HepG2 (cell line): ENCODE results near the gene ZBTB21. TPM values are rescaled to one million over a fixed set of nuclear protein-coding genes. Genes with fewer than 3 reads are reported as not detected.

ENCODE experiments used
- ATAC-seq: fragments of 200-7000 bp; cut with Tn5 transposase; 3 replicates; pipeline ENCODE4 v1.9.1; 2020; ENCODE audit warnings: mild to moderate bottlenecking, moderate library complexity
- BruUV-seq: library from RNA; stranded (reverse); fragments of 400-500 nt; replicated peaks from 2 replicates; lab custom pipeline; 2021; lab: Mats Ljungman, UMichigan
- CTCF ChIA-PET: fragments of 300-600 bp; formaldehyde crosslinking; extraction: SDS; loops from one replicate; lab custom pipeline; 2021; ENCODE audit warnings: low total read pairs, inconsistent platforms, low intra/inter-chr PET ratio; lab: Yijun Ruan, JAX
- POLR2A ChIA-PET: fragments of 350-600 bp; sonication (Branson Sonifier 250); formaldehyde crosslinking; loops from one replicate; lab custom pipeline; 2020; ENCODE audit warnings: antibody characterized with exemption, inconsistent platforms; lab: Yijun Ruan, JAX
- DNase-seq: peaks from one replicate; pipeline ENCODE4 v3.0.0-alpha.2; 2015; ENCODE audit warnings: low spot score
- FAIRE-seq: peaks from 3 replicates; lab custom pipeline; 2011; peaks lifted over from hg19 to GRCh38; lab: Jason Lieb, UNC
- H2AFZ ChIP-seq: one replicate; pipeline ENCODE4 v1.6.1; 2011; ENCODE audit warnings: low read length, inconsistent platforms
- H3K27ac ChIP-seq: fragments of 300-600 bp; 3 replicates; pipeline ENCODE4 v1.8.0; 2011; ENCODE audit warnings: mixed run types, mild to moderate bottlenecking, mixed read lengths, low read length, inconsistent platforms; ENCODE audit not compliant: insufficient read depth; ENCODE audit errors: extremely low read length
- H3K27me3 ChIP-seq, 2 experiments: fragments of 200-600 bp in 1 of 2; 2 replicates in 1 of 2; 3 replicates in 1 of 2; pipeline versions ENCODE4 v1.6.0 to v1.8.0; 2011; ENCODE audit warnings: low read length in 2 of 2, mild to moderate bottlenecking in 2 of 2, moderate library complexity in 2 of 2, inconsistent platforms in 1 of 2; ENCODE audit not compliant: insufficient read depth in 2 of 2, control insufficient read depth in 1 of 2
- H3K36me3 ChIP-seq, 2 experiments: fragments of 200-600 bp in 1 of 2; replicated peaks in 1 of 2; 2 replicates in 1 of 2; 3 replicates in 1 of 2; pipeline versions ENCODE4 v1.5.1 to v1.8.0; 2011; ENCODE audit warnings: low read length in 2 of 2, inconsistent platforms in 1 of 2; ENCODE audit not compliant: insufficient read depth in 2 of 2, control insufficient read depth in 1 of 2
- H3K4me1 ChIP-seq: 2 replicates; pipeline ENCODE4 v1.5.1; 2012; ENCODE audit warnings: low read length, inconsistent platforms; ENCODE audit not compliant: insufficient read depth
- H3K4me2 ChIP-seq: 2 replicates; pipeline ENCODE4 v1.6.0; 2011; ENCODE audit warnings: low read depth, low read length, inconsistent platforms
- H3K4me3 ChIP-seq, 3 experiments: fragments of 200-600 bp in 1 of 3; sonication (generic), shearing (Covaris generic) in 1 of 3; replicated peaks in 1 of 3; 2 replicates each; pipeline ENCODE4 v1.5.1; 2011 to 2016; ENCODE audit warnings: low read length in 3 of 3, inconsistent platforms in 2 of 3, low read depth in 2 of 3, mild to moderate bottlenecking in 2 of 3, control low read depth in 1 of 3, mixed read lengths in 1 of 3; ENCODE audit not compliant: insufficient read depth in 1 of 3
- H3K79me2 ChIP-seq: one replicate; pipeline ENCODE4 v1.6.1; 2011; ENCODE audit warnings: low read length, inconsistent platforms; ENCODE audit not compliant: insufficient read depth
- H3K9ac ChIP-seq: 2 replicates; pipeline ENCODE4 v1.6.0; 2011; ENCODE audit warnings: mild to moderate bottlenecking, low read depth, low read length, inconsistent platforms; ENCODE audit not compliant: insufficient read depth
- H3K9me3 ChIP-seq: 2 replicates; pipeline ENCODE4 v1.5.1; 2012; ENCODE audit warnings: mild to moderate bottlenecking, low read length
- H4K20me1 ChIP-seq: 2 replicates; pipeline ENCODE4 v1.6.0; 2011; ENCODE audit warnings: inconsistent platforms, mild to moderate bottlenecking, low read length, moderate library complexity; ENCODE audit not compliant: insufficient read depth
- BORCS8-MEF2B ChIP-seq: sonication (generic); formaldehyde crosslinking; IDR thresholded peaks from 2 replicates; pipeline ENCODE4 v1.8.0; 2022; ENCODE audit warnings: mild to moderate bottlenecking, missing genetic modification reagents
- NFKBIZ ChIP-seq: IDR thresholded peaks from 2 replicates; pipeline ENCODE4 v1.6.1; 2018; ENCODE audit warnings: missing genetic modification reagents, missing compliant biosample characterization
- ZNF234 ChIP-seq: sonication (generic); formaldehyde crosslinking; conservative IDR thresholded peaks from 2 replicates; pipeline ENCODE4 v1.5.1; 2020; ENCODE audit warnings: mild to moderate bottlenecking, missing genetic modification reagents
- WGBS: methylation state at CpG from one replicate; pipeline ENCODE4 v1.1.6; 2017; ENCODE audit warnings: low lambda C conversion rate; 5-methylcytosine and 5-hydroxymethylcytosine counted together
- in situ Hi-C: cut with HindIII; loops from 2 replicates; pipeline ENCODE4 v1.10.0; 2017; ENCODE audit warnings: low pct_unique_long_range_greater_than_20kb; ENCODE audit not compliant: extremely low pct_ligation_motif_present
- intact Hi-C: fragments of 100-400 bp; cut with micrococcal nuclease; formaldehyde crosslinking; loops from one replicate; pipeline ENCODE4 v1.10.0; 2022; ENCODE audit not compliant: unreplicated experiment
- polyA plus RNA-seq, 8 experiments: library from polyadenylated mRNA; depleted of rRNA in 3 of 8; stranded (reverse) in 7 of 8; unstranded in 1 of 8; fragments of >200 nt; fragmentation: Illumina TruSeq in 4 of 8; extraction: Trizol in 4 of 8; gene quantifications; 2 replicates each; pipeline versions ENCODE4 v1.2.1 to v1.2.3, GENCODE V29; 2011 to 2016; ENCODE audit warnings: low read depth in 4 of 8, missing spikeins in 1 of 8, mixed read lengths in 1 of 8; ENCODE audit not compliant: insufficient read depth in 1 of 8
- total RNA-seq, 5 experiments: library from RNA; depleted of rRNA; stranded (reverse); fragments of >200 nt; fragmentation: Illumina TruSeq; extraction: Trizol; gene quantifications; 2 replicates each; pipeline ENCODE4 v1.2.3, GENCODE V29; 2016; ENCODE audit warnings: low read depth in 1 of 5
- TF ChIP-seq, protein P1 (sequence below): sonication (generic); formaldehyde crosslinking; IDR thresholded peaks from one replicate; pipeline ENCODE4 v1.5.1; 2020; ENCODE audit warnings: mild to moderate bottlenecking, missing genetic modification reagents; ENCODE audit errors: not compliant biosample characterization

ZBTB21 gene
- total and polyA plus RNA-seq, 2 of the 13 experiments (the other 11 are each of a cell fraction or from before 2014, with no cell fraction given) = 4.5 to 6.1 TPM

DNA sequence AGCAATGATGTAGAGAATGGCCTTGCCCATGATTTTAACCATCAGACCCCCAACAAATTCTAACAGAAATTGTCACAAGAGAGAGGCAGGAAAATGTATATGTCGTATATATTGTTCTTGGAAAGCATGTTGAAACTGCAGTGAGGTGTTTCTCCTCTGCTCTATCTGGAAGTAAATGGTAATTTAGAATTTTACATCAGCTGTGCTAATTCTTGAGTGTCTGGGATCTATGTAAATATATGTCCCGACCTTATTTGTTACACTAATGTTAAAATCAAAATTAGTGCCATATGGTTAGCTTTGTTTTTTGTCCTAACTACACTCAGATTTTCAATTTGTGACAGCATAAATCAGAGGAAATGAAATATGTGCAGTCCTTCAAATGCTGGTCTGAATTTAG lies 20.5 kb downstream of the ZBTB21 start:
- in situ Hi-C loops (no loop called here), intact Hi-C loops (no loop called here)
- DNase-seq = no peak
- ATAC-seq = no peak
- H2AFZ ChIP-seq = no peak overlapping the region
- no peak overlapping the region for H3K4me2 ChIP-seq
- H3K36me3 ChIP-seq = peaks cover 11 to 38% of the 10 kb centered on the region in 2 experiments
- POLR2A ChIA-PET = no interaction called here
- H3K79me2 ChIP-seq = no peaks in the 10 kb centered on the region
- H3K4me1 ChIP-seq = no peaks in the 10 kb centered on the region
- H3K27ac ChIP-seq = no peak overlapping the region
- 91% methylated on average over 2 of the region's 2 CpGs for WGBS
- H3K9ac ChIP-seq = no peak overlapping the region
- no peaks in the 10 kb centered on the region for H4K20me1 ChIP-seq
- TF ChIP-seq, protein P1, sequence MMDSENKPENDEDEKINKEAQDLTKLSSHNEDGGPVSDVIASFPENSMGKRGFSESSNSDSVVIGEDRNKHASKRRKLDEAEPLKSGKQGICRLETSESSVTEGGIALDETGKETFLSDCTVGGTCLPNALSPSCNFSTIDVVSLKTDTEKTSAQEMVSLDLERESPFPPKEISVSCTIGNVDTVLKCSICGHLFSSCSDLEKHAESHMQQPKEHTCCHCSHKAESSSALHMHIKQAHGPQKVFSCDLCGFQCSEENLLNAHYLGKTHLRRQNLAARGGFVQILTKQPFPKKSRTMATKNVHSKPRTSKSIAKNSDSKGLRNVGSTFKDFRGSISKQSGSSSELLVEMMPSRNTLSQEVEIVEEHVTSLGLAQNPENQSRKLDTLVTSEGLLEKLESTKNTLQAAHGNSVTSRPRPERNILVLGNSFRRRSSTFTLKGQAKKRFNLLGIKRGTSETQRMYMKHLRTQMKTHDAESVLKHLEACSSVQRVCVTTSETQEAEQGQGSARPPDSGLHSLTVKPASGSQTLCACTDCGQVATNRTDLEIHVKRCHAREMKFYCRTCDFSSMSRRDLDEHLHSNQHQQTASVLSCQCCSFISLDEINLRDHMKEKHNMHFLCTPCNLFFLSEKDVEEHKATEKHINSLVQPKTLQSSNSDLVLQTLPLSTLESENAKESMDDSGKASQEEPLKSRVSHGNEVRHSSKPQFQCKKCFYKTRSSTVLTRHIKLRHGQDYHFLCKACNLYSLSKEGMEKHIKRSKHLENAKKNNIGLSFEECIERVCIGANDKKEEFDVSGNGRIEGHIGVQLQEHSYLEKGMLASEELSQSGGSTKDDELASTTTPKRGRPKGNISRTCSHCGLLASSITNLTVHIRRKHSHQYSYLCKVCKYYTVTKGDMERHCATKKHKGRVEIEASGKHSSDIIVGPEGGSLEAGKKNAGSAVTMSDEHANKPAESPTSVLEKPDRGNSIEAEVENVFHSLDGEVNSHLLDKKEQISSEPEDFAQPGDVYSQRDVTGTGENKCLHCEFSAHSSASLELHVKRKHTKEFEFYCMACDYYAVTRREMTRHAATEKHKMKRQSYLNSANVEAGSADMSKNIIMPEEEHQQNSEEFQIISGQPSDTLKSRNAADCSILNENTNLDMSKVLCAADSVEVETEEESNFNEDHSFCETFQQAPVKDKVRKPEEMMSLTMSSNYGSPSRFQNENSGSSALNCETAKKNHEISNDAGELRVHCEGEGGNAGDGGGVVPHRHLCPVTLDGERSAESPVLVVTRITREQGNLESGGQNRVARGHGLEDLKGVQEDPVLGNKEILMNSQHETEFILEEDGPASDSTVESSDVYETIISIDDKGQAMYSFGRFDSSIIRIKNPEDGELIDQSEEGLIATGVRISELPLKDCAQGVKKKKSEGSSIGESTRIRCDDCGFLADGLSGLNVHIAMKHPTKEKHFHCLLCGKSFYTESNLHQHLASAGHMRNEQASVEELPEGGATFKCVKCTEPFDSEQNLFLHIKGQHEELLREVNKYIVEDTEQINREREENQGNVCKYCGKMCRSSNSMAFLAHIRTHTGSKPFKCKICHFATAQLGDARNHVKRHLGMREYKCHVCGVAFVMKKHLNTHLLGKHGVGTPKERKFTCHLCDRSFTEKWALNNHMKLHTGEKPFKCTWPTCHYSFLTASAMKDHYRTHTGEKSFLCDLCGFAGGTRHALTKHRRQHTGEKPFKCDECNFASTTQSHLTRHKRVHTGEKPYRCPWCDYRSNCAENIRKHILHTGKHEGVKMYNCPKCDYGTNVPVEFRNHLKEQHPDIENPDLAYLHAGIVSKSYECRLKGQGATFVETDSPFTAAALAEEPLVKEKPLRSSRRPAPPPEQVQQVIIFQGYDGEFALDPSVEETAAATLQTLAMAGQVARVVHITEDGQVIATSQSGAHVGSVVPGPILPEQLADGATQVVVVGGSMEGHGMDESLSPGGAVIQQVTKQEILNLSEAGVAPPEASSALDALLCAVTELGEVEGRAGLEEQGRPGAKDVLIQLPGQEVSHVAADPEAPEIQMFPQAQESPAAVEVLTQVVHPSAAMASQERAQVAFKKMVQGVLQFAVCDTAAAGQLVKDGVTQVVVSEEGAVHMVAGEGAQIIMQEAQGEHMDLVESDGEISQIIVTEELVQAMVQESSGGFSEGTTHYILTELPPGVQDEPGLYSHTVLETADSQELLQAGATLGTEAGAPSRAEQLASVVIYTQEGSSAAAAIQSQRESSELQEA (CRISPR knock-in tag) = no peak
- TF ChIP-seq NFKBIZ = no peak
- no peak for TF ChIP-seq ZNF234 (CRISPR knock-in tag)
- TF ChIP-seq BORCS8-MEF2B (CRISPR knock-in tag) = no peak
- TF ChIP-seq, all 625 proteins: peak for 0
- H3K4me3 ChIP-seq = no peak overlapping the region
- CTCF ChIA-PET = no interaction called here
- H3K9me3 ChIP-seq = no peaks in the 10 kb centered on the region
- no TSS peak for BruUV-seq
- no peaks in the 10 kb centered on the region for H3K27me3 ChIP-seq
- FAIRE-seq = no peak
